Measurements from ENCODE around the gene EPS15. TPM values are rescaled to one million over a fixed set of nuclear protein-coding genes. Genes with fewer than 3 reads are reported as not detected.
"Not testable (repeated sequence)": the region's sequence is repeated elsewhere in the genome, so short reads cannot be mapped to it uniquely, and the experiment has no call there.

The EPS15 gene
- total RNA-seq, 2 donors from 2014 or later: 50.0 to 54.7 TPM

DNA sequence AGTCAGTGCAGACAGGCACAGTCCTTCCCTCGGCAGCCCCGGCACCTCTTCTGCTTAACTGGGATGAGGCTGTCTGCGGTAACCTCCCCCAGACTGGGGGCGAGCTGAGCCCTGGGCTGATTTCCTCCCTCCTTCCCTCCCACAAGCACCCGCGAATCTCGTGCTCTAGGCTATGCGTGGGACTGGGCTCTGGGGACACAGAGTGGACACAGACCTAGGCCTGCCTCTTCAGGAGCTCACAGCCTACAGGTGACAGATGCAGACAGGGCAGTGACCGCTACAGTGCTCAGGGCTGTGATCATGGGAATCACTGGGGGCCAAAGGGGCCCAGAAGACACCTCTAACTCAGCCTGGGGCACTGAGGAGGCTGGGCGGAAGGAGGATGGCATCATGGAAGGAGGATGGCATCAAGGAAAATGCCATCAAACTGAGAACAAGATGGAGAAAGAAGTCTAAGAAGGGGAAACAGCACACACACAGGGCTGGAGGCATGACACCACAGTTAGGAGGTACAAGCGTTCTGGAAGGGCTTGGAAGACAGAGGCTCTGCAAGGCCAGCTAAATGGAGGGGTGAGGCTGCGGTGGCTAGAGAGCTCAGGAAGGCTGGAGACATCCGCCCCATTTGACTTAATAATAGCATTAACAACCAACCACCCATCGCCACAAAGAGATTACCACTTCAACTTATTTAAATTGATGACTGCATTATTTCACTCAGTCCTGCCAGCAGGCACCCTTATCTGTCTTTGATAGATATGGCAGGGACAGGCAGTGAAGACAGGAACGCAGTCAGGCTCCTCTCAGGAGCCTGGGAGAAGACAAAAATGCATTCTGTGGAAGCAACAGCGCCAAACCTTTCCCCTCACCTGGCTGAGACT, 192.9 kb downstream of the EPS15 start:
- no peaks in the 10 kb centered on the region for H3K36me3 ChIP-seq
- no peaks in the 10 kb centered on the region for H3K27me3 ChIP-seq
- H3K4me3 ChIP-seq: no peak overlapping the region
- TF ChIP-seq CTCF (IDR thresholded peaks at IDR 0.05): no peak
- H3K4me1 ChIP-seq: peaks cover 0 to 19% of the 10 kb centered on the region in 2 donors
- H3K27ac ChIP-seq: peak overlapping the region; percentile 62 to 90
- no peaks in the 10 kb centered on the region for H3K9me3 ChIP-seq
- DNase-seq (ENCODE audit: low spot score): no peak

DNA sequence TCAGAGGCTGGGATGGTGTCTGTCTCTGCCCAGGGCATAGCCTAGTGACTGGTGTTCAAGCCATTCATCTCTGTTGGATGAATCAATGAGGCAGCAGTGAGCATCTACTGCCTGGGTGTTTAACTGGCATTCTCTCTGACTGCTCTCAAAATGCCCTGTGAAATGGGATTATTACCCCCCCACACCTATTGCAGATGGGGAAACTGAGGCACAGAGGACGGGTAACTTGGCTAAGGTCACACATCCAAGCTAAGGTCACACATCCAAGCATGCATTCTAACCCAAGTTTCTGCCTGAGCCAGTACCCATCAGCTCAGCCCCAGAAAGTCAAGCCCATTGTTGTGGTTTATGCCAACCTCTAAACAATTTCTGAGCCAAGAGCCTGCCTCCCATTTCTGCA, 193.7 kb downstream of the EPS15 start:
- peaks cover 0 to 13% of the 10 kb centered on the region in 2 donors for H3K4me1 ChIP-seq
- no peaks in the 10 kb centered on the region for H3K36me3 ChIP-seq
- H3K27me3 ChIP-seq: no peaks in the 10 kb centered on the region
- DNase-seq (ENCODE audit: low spot score): no peak
- no peak overlapping the region for H3K4me3 ChIP-seq
- no peaks in the 10 kb centered on the region for H3K9me3 ChIP-seq
- no peak for TF ChIP-seq CTCF (IDR thresholded peaks at IDR 0.05)
- peak overlapping the region; percentile 62 to 90 for H3K27ac ChIP-seq

DNA sequence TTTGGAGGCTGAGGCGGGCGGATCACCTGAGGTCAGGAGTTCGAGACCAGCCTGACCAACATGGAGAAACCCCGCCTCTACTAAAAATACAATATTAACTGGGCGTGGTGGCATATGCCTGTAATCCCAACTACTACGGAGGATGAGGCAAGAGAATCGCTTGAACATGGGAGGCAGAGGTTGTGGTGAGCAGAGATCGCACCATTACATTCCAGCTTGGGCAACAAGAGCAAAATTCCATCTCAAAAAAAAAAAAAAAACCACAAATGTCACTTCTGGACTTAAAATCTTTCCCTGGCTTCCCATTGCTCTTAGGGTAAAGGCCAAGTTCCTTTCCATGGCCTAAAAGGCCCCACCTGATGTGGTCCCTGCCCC, 194.1 kb downstream of the EPS15 start:
- peak overlapping the region in 1 of 2 donors; percentile 90 for H3K27ac ChIP-seq
- H3K4me3 ChIP-seq: not testable (repeated sequence)

GRCh38 chr1:51324251-51325010, 194.6 kb downstream of the EPS15 start:
- H3K36me3 ChIP-seq: no peaks in the 10 kb centered on the region
- H3K4me3 ChIP-seq: no peak overlapping the region
- H3K9me3 ChIP-seq: no peaks in the 10 kb centered on the region
- H3K27ac ChIP-seq: no peak overlapping the region
- no peaks in the 10 kb centered on the region for H3K27me3 ChIP-seq
- peaks cover 0 to 7% of the 10 kb centered on the region in 2 donors for H3K4me1 ChIP-seq
- no peak for DNase-seq (ENCODE audit: low spot score)
- no peak for TF ChIP-seq CTCF (IDR thresholded peaks at IDR 0.05)

More for the DNA sequence above, 194.1 kb downstream of the EPS15 start:
- H3K9me3 ChIP-seq; H3K27me3 ChIP-seq; H3K36me3 ChIP-seq; DNase-seq (ENCODE audit: low spot score): not testable (repeated sequence)
- peaks cover 0 to 12% of the 10 kb centered on the region in 2 donors for H3K4me1 ChIP-seq

DNA sequence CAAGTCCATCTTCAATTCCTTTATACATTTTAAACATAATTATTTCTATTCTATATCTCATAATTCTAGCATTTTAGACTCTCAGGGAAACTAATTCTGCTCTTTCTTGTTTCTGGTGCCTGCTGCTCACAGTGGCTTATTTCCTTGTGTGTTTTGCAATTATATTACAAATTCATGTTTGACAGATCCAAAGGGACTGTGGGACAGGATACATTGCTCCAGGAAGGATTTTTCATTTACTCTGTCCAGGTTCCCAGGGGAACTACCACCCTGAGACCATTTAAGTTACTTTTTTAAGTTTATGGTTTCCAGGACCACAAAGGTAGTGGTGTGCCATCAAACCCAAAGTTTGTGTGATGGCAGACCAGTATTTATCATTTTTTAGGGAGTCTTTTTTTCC, 195.3 kb downstream of the EPS15 start:
- Histone ChIP-seq H3K4me3 (no peak overlapping the region), H3K9me3 (no peaks in the 10 kb centered on the region), H3K27me3 (no peaks in the 10 kb centered on the region), H3K4me1 (peaks cover 0 to 7% of the 10 kb centered on the region in 2 donors), H3K36me3 (no peaks in the 10 kb centered on the region), H3K27ac (no peak overlapping the region)
- no peak for TF ChIP-seq CTCF (IDR thresholded peaks at IDR 0.05)
- no peak for DNase-seq (ENCODE audit: low spot score)

DNA sequence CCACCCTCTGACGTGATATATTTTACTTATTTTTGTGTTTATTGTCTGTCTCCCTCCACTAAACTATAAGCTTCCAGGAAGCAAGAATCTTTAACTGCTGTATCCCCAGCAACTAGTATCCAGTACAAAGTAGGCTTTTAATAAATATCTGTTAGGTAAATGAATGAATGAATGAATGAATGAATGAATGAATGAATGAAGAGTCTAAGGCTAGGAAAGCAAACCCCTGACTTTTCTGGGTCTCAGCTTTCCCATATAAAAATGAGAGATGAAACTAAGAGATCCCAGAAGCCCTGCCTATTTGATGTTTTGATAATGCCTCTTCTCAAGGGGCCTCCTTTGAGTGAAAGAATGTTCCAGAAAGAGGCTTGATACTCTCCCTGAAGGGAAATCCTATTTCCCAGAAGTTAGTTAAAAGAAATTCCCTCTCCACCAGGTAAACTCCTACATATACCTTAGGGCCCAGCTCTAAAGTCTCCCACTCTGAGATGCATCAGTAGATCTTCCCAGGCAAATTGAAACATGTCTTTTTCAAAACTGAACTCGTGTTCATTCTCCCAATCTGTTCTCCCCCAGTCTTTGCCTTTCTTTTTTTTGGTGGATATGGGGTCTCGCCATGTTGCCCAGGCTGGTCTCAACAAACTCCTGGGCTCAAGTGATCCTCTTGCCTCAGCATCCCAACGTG, 196.5 kb downstream of the EPS15 start:
- Histone ChIP-seq H3K27me3 (no peaks in the 10 kb centered on the region), H3K9me3 (no peaks in the 10 kb centered on the region), H3K36me3 (no peaks in the 10 kb centered on the region), H3K4me1 (peaks cover 0 to 7% of the 10 kb centered on the region in 2 donors), H3K4me3 (no peak overlapping the region), H3K27ac (no peak overlapping the region)
- no peak for DNase-seq (ENCODE audit: low spot score)
- TF ChIP-seq CTCF (IDR thresholded peaks at IDR 0.05): no peak

Measured in right atrium auricular region (tissue), 2 donors.